A673 (cell line): ENCODE data around the gene ARHGEF7.

Experiments used
- CTCF ChIP-seq: fragments of 300-800, 200-600 bp; sonication (generic); conservative IDR thresholded peaks from 2 replicates; pipeline ENCODE4 v1.5.1; 2017; ENCODE audit warnings: low read depth, mild to moderate bottlenecking, antibody characterized with exemption, low read length, moderate library complexity, mixed read lengths
- EZH2 ChIP-seq: fragments of 200-600 bp; sonication (generic); IDR thresholded peaks from 2 replicates; pipeline ENCODE4 v1.6.1; 2017; ENCODE audit warnings: borderline replicate concordance, low read depth, mild to moderate bottlenecking, mixed read lengths, antibody characterized with exemption, low read length; ENCODE audit not compliant: poor library complexity, severe bottlenecking

- TF ChIP-seq EZH2, result no peak
- TF ChIP-seq CTCF, result no peak
Measured at GRCh38 chr13:111202156-111202621, 87.1 kb downstream of the ARHGEF7 start.
